Activated CD4-positive, CD25-positive, alpha-beta regulatory T cell treated with anti-CD3 and anti-CD28 coated beads, Interleukin-2, amount 50 U/mL, for 72 hours (primary cell): Measurements from ENCODE around the gene CRAT.

Experiments used
- DNase-seq: peaks from one replicate; pipeline ENCODE4 v3.0.0; 2021

CRAT gene

GRCh38 chr9:129110740-129111527, at the start of gene CRAT, which contains the start of gene PTPA:
TSS of gene CRAT (minus strand) at chr9:129110793. CDS start at chr9:129110509, 284 bp downstream.
TSS of gene PTPA (plus strand) at chr9:129111415. CDS start at chr9:129111601, 186 bp downstream.
- peak; percentile 95 for DNase-seq

DNA sequence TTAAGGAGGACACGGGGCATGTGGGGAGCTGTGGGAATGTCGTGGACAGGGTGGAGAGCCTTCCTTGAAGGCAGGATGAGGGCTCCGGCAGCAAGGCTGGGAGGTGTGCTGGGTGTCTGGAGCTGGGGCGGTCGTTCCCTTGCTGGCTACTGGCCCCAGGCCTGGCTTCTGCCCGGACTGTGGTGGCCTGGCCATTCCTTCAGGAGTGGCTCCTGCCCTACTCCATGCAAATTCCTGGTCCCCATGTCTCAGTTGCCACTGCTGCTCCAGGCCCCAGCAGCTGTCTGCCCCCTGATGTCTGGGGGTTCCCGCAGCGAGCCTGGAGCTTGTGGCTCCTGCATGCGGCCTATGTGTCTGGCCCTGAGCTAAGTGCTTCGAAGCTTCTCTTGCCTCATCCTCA, 45.6 kb upstream of the CRAT start:
- DNase-seq: no peak

- DNase-seq: no peak
Measured at GRCh38 chr9:129154866-129155477, 44.4 kb upstream of the CRAT start.

DNA sequence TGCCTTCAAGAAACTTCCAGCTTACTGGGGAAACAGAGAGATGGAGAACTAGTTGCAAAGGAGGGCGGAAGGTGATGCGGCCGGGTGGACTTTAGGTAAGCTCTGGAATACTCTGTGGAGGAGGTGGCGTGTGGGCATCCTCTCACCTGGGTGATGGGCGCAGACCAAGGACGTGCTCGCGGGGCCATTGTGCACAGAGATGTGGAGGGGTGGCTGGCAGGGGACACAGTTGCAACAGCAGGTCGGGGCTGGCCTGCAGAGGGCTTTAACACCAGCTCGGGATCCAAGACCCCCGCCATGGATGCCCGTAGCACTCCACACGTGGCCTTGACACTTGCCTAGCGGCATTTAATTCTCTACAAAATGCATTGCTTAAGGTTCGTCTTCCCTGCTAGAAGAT, 40.9 kb upstream of the CRAT start:
- DNase-seq: no peak

GRCh38 chr9:129150672-129151211, 40.1 kb upstream of the CRAT start:
- DNase-seq: no peak

DNA sequence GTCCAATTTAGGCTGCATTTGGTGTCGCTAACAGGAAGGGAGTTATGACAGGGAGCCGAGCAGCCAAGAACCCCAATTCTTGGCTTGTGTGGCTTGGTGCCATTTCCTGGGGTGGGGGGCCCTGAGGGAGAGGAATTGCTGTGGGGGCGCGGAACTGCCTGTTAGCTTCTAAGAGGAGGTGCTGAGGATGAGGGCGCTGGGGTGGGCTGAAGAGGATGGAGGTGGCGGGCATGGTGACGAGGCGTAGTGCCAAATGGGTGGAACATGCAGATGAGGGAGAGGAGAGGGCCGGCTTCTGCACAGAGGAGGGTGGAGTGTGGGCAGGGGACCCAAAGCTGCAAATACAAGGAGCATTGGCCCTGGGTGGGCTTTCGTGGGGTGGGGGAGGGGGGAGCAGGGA, 39.5 kb upstream of the CRAT start:
- no peak for DNase-seq

DNA sequence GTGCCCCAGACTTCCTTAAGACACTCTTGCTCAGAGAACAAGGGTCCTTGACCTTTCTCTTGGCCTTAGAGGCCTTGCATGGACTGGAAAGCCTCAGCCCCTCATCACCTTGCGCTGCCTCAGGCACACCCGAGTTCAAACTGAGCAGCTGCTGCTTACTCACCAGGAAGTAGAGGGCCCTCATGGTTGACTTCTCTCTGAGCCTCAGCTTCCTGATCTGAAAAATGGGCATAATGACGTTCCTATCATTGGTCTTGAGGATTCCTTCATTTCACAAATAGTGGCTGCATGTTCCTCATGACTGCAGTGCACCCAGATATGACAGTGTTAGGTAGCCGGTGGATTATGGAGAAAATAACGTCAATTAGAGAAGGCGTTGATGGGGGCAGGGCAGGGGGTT, 38.8 kb upstream of the CRAT start:
- DNase-seq: no peak

- DNase-seq: no peak
Measured at GRCh38 chr9:129148463-129149204, 38.0 kb upstream of the CRAT start.

GRCh38 chr9:129146441-129146941, 35.9 kb upstream of the CRAT start:
- DNase-seq: no peak

DNA sequence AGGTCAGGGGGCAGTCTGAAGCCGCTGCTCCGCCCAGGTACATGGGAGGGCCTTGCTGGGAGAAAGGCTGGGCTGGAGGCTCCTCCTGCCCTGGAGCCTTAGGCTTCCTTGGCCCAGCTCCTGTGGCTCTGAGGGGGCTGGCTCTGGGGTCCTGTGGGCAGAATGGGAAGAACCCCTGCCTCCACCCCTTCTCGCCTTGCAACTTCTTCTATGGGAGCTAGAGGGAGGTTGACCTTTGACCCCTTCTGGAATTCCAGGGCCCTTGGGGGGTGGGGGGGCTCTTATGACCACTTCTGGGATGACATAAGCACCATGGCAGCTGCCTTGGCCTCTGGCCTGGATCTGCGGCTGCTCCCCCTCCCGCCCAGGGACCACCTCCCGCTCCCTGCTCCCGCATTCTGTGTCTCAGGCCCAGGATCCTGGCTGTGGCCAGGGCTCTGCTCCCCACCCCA, 35.3 kb upstream of the CRAT start:
- no peak for DNase-seq

DNA sequence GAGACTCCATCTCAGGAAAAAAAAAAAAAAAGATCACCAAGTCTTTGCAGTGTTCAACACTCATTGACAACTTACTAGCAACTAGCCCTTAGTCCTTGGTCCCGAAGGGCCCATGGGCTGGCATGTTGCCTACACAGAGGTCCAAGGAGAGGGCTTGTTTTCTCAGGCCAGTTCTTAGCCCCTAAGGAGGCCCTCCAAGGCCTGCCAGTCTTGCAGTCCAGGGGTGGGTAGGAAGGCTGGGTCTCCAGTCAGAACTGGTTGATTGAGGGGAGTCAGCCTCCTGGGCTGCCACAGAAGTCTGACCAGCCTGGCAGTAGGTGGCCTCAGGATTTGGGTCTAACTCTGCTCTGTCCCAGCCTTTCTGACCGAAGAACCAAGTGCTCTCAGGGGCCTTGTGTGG, 34.7 kb upstream of the CRAT start:
- no peak for DNase-seq

DNA sequence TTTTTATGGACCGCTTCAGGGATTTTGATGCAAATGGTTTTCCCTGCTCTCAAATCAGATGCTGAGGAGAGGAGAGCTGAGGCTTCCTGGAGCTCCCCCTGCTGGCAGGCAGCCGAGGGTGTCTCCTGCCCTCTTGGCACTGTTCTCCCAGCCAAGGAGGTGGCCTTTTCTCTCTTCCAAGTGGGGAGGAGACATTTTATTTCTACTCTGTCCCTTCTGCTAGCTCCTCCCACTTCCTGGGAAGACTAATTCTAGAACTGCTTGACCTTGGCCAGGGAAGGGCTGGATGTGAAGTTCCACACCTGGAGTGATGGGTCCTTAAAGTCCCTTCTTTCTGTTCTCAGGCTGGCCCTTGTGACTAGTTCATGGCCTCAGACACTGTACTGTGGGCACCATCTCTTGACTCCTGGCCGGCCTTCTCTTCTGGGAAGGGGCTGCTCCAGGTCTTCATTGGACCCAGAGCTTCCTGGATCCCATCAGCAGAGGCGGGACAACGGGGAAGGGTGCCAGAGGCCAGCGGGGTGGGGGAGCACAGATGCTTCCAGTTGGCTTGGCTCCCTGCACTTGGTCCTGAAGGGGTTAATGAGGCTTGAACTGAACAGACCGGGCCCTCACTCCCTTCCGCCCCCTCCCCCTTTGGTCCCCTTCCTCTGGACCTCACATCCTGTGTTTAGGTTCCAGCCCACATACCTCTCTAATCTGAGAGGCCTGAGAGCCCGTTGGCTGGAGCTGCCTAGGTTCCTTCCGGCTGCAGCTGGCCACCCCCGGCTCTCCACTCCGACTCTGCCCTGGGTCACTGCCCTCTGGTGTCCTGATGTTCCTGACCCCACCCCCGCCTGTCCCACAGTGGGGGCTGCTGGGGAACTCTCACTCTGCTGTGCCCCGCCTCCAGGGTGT, 32.7 kb upstream of the CRAT start:
- DNase-seq: peak; percentile 73

DNA sequence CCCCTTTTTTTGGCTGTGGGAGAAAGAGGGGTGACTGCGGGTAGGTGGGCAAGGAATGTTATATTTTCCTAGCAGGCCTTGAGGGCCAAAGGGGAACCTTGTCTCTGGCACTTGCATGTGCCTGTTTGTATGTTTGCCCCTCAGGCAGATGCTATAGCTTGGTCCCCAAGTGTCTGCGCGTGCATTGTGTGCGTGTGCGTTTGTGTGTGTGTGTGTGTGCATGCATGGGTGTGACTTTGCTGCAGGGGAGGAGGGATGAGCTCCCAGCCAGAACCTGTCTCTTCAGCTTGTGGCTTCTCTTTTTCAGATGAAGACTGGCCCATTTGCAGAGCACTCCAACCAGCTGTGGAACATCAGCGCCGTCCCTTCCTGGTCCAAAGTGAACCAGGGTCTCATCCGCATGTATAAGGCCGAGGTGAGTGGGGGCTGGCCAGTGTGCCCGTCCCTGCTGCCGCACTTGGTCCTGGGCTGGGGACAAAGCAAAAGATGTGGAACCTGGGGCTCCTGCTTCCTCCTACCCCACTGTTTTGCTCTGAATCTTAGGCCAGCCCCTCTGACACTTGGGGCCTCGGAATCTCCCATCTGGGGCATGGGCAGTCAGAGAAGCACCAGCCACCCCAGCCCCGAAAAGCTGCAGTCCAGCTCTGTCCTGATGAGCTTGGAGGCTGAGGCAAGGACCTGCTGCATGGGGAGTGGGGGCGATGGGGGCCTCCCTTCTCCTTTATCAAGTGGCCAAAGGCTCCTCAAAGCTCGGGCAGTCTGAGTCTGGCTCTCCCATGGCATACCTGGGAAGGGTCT, 31.7 kb upstream of the CRAT start:
- no peak for DNase-seq

DNA sequence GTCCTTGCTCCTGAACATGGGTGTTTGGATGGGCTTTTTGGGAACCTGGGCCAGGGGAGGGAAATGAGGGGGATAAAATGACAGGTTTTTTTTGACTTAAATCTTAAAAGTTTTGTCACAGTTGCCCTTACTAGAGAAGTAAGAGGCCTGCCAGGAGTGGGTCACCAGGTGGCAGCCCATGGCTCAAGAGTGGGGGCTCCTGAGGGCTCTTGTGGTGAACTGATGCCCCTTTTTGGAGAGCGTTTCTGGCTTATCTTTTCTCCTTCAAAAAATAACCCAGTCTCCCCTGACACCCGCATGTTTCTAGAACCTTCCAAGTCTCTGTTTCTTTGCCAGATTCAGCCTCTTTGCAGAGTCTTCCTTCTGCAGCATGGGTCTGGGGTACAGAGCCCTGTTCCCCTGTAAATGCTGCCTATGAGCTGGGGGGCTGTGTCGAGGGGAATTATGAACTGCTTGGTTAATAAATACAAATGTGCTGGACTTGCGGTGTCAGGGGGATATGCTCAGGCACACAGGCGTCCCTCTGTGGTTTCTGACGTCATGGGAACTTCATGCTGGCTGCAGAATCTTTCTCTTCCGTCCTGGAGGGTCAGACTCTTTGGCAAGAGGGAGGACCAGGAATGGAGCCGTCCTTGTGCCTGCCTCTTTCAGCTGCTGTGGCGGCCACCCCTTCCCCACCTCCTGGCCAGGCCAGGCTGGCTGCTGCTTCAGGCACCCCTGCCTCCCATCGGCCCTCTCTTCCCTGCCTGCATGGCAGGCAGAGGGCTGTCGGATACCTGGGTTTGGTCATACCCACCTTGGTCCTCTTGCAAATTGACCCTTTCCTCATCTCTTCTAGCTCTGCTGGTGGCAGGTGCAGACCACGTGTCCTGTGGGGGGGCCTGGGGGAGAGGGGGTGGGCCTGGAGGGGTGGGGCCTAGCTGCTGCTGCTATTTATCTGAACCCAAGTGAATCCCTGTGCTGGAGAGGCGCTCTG, 30.8 kb upstream of the CRAT start:
- DNase-seq: no peak

DNA sequence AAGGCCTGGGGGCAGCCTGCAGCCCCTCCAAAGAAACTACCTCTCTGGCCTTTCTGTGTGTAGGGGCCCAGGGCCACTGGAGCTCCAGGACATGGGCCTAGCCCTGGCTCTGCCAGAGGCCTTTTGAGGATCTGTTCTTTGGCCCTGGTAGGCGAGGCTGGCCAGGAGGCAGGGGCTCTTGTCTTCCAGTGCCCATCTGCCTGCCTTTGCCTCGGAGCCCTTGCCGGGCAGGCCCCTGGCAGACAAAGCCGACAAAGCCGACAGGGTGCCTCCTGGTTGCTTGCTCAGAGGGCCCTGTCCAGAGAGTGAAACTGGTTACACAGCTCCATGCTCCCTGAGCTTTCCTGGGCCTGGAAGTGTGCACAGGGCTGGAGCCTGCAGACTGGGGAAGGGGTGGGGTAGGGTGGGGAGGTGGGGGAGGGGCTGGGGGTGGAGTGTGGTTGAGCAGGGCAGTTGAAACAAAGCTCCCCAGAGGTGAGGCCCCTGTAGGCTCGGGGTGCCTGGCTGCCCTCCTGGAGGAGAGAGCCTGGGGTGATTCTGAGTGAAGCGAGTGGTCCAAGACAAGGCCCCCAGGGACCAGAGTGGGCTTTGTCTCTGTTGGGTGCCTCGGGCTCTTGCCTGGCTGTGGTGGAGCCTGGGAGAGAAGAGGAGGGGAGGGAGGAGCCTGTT, 29.9 kb upstream of the CRAT start:
- no peak for DNase-seq

DNA sequence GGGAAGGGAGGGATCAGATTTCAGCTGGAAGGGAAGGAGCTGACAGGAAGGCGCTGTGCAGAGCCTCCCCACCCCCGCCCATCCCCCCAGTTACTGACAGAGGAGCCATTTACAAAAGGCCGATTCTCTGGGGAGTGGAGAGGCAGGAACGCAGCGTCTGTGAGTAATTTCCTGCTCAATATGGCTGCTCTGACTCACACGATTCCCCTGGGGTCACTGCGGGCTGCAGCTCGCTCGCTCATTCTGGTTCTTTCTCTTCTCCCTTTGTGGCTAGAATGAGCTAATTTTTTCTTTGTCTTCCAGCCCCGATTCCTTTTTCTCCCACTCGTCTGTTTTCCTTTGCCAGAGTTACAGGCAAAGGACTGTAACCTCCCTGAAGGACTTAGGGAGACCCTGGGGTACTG, 29.4 kb upstream of the CRAT start:
- DNase-seq: peak; percentile 70

- peak; percentile 63 for DNase-seq
Measured at GRCh38 chr9:129139233-129139992, 28.8 kb upstream of the CRAT start.

- DNase-seq: no peak
Measured at GRCh38 chr9:129138476-129139232, 28.1 kb upstream of the CRAT start.
